GM19372 (cell line): ENCODE measurements around the gene SH2B3.
A peak's percentile ranks its signal among the peaks of the same experiment; 100 is the strongest.
"Not testable (repeated sequence)": the region's sequence is repeated elsewhere in the genome, so short reads cannot be mapped to it uniquely, and the experiment has no call there.

Experiments used
- ATAC-seq: cut with Tn5 transposase; IDR thresholded peaks from one replicate; pipeline ENCODE4 v1.9.1; 2021; ENCODE audit warnings: mild to moderate bottlenecking, low read depth, moderate library complexity; ENCODE audit not compliant: unreplicated experiment

The SH2B3 gene

DNA sequence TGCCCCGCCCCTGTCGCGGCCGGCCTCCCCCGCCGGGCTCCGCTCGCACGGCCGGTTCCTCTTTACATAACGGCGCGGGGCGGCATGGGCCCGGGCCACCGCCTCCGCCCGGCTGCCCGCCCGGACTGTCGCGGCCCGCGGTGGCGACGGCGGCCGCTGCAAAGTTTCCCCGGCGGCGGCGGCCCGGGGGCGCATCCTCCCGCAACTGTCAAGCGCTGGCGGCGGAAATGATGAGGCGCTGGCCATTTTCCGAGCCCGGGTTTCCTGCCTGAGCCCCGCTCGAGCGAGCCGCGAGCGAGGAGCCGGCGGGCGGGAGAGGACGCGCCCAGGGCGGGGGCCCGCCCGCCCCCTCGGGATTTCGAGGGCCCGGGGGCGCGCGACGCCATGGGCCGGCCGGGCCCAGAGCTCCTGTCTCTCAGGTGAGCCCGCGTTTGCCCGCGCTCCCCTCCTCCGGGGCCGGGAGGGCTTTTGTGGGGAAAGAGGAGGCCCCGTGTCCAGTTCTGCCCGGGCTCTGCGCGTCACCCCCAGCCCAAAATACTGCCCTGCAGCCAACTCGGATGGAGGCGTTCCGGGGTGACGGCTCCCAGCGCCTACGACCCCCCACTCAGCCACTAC lies at the start of gene SH2B3:
Gene SH2B3, plus strand, starts transcription at position 65 of the 615 bp plus-strand sequence. CDS start 12,223 bp downstream, outside the sequence.
- no peak for ATAC-seq

DNA sequence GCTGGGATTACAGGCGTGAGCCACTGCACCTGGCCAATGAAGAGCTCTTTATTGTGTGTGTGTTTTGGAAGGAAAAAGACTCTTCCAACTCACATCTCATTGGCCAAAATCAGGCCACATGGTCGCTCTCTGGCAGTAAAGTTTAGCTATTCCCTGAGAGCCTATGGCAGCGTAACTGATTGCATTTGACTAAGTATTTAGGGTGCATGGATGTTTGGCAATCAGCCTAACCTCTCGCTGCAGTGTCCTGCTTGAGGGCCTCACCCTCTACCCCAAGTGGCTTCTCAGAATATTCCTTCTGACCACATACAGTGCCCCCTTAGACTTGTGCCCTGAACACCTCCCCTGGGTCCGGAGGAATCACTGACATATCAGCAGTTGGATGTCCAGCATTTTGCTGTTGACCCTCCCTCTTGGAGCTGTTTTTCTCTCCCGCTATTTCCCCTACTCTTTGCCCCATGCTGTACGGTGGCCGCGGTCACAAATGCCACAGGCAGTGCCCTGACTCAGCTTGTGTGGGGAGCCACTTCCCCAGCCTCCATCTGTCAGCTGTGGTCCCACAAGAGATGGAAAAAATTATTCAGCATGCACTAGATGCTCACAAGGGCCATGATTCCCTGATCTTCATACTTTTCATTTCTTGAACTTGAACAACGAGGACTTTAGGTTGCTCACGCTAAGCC lies 46.4 kb upstream of the SH2B3 start:
- no peak for ATAC-seq

DNA sequence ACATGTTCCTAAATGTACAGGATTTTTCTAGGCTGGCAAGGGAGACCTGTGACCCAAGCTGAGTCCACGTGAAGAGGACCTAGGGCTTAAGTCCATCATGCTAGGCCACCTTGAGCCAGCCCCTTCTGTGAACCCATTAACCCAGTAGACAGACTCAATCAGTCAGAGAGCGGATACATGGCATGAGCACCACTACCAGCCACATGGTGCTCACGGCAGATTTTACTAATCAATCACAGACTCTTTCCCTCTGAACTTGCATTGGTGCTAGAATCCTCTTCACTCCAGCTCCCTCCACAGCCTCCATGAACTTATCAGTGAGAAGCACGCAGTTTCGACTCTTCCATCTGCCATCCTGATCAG lies 45.8 kb upstream of the SH2B3 start:
- no peak for ATAC-seq

DNA sequence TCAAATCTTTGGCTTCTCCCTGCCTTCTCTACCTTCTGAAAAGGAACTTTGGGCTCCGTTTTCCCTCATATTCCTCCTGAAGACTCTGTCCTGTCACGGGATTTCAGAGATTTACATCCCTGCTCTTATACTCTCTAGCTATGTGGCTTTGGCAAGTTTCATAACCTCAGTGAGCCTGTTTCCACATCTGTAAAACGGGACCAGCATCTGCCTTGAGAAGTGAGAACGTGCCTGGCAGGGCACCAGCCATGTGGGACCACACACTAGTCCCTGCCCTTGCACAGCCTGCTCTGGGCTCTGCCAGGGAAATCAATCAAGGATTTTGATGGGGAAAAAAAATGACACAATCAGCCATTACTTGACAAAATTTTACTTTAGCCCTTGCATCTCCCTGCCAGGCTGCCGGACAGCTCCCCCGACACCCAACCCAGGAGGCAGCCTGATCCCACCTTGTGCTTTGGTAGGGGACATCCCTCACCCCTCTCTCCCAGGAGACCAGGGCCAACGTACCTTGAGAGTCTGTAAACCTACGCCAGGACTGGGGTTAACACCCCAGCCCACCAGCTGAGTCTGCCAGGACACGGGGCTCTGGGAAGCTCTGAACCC lies 45.3 kb upstream of the SH2B3 start:
- no peak for ATAC-seq

DNA sequence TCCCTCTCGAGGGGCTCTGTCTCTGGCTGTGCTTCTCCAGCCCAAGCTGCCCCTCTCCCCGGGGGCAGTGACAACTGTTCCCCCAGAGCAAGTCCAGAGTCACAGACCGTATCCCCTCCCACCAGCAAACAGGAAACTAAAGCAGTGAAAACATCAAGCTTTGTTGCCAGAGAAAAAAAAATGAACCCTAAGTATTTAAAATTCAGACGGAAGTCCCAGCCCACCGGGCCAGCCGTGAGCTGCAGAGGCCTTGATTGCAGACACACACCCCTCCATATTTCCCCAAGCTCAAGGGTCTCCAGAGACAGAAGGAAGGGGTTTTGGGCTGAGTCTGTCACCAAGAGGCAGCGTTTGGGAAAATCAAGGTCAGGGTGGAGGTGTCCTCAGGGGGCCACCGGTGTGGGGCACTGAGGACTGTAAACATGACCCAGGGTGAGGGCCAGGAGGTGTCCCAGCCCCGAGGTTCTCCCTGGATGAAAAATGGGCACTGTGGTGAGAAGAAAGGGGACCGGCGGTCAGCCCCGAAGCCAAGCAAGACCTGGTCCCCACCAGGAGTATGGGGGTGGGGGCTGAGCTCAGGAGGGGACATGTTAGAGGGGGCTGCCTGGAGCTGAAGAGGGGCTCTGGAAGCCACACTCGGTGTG lies 44.5 kb upstream of the SH2B3 start:
- no peak for ATAC-seq

DNA sequence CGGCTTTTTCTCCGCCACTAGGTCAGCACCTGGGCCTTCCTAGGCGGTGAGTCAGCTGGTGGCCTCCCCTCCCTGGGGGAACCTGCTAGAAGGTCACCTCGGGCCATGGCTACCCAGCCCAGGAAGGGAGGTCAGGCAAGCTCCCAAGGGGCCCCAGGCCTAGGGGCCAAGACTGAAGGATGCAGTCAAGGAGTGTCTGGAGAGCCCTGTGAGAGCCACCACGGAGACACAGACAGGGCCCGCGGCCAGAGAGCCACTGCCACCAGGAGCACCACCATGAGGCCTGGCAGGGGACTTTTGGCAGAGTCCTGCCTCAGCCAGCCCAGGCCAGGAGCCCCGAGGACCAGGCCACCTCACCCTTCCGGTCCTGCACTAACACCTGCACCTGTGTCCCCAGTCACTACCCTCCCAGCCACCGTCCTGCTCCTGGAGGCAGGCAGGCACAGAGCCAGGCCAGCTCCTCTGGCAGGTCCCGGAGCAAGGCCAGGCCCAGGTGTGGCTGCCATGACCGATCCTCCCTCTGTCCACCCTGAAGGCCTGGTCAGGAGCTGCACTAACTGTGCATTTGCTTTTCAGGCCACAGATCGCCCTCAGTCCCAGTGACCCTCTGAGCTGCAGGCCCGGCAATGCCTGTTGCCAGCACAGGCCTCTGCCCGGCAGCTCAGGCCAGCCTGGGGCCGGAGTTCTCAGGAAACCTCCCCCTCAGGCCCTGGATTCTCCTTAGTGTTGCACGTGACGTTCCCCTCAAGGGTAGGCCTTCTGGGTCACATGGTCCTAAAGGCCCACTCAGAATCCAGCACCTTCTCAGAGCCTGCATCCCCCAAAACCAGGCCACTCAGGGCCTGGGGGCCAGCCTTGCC lies 43.8 kb upstream of the SH2B3 start:
- ATAC-seq = no peak

DNA sequence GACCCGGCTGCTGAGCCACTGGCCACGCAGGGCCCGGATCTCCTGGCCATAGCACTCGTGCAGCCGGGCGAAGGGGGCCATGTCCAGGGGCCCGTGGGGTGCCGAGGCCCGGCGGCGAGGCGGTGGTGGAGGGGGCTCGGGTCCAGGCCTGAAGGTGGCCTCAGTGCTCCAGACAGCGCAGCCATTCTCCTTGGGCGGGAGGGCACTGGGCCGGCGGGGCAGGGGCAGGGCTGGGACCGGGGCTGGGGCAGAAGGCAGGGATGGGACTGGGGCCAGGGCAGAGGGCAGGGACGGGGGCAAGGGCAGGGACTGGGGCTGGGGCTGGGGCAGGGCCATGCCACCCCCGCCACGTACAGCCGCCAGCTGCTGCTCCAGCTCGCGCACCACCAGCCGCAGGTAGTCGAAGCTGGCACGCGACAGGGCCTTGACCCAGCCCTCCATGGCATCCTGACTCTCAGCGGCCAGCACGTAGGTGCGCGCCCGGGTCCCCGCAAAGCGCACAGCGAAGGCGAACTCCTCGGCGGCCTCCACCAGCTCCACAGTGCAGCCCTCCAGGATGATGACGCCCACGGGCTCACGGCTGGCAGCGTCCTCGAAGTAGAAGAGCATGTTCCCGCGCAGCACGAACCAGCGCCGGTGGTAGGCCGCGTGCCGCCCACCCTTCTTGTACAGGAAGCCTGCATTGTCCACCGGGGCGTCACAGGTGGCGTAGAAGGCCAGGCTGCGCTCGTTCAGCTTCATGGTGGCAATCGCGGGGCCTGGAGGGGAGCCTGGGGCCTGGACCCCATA lies 42.8 kb upstream of the SH2B3 start:
- ATAC-seq = no peak

DNA sequence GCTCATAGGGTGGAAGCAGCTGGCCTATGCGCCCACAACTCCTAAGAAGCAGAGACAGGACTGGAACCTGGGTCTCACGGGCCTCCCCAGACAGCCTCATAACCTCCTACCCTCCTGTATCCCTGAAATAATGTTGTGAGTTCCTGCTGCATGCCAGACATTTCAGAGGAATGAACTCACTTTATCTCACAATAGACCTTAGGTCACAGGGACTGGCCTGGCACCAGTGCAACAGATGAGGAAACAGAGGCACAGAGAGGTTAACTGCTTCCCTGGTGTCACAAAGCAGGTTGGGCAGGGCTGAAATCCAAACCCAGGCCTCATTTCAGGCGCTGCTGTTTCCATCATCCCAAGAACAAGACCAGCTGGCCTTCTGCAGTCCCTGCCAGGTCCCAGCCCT lies 42.1 kb upstream of the SH2B3 start:
- no peak for ATAC-seq

DNA sequence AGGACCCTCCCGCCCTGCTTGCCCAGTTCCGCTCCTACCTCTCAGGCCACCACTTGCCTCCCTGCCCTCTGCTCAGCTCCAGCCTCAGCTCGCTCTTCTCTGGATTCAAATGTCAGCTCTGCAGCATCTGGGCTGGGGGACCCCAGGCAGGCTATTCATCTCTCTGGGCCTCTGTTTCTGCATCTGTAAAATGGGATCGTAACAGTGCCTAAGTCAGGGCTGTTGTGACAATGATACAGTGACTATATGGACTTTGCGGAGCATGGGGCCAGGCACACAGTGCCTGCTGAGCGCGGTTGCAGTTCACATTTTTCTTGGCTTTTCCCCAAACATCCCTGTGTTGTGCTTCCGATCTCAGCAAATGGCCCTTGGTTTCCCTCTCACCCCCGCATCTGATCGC lies 39.6 kb upstream of the SH2B3 start:
- ATAC-seq = no peak

DNA sequence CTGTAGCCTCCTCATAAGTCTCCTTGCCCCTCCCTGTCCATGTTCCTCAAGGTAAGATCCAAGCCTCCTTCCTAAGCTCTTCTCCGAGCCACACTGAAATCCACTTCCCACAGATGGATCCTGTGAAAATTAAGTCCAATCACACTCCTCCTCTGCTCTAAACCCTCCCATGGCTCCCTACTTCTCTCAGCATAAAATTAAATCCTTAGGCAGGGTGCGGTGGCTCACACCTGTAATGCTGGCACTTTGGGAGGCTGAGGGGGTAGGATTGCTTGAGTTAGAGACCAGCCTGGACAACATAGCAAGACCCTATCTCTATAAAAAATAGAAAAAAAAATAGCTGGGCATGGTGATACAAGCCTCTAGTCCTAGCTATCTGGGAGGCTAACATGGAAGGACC lies 39.1 kb upstream of the SH2B3 start:
- no peak for ATAC-seq

DNA sequence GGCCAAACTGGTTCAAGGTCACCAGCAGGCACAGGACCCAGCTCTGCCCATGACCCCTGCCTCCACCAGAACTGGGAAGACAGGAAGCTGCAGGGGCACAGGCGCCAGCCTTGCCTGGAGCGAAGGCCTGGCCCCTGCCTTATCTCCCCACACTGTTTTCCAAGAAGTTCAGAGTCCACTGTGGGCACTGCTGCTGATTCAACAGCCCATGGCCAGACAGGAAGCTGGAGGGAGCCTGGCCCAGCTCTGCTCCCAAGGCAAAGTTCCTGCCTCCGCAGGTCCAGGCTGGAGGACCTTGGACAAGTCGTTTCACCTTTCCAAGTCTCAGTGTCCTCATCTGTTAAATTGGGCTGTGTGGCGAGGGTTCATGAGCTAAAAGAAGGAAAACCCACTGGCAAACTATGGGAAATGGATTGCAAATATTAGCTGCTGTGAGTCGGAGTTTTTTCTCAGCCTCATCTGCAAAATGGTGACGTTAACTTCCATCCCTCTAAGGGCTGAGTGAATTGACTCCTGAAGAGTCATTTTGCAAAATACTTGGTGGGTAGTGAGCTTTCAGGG lies 38.0 kb upstream of the SH2B3 start:
- no peak for ATAC-seq

DNA sequence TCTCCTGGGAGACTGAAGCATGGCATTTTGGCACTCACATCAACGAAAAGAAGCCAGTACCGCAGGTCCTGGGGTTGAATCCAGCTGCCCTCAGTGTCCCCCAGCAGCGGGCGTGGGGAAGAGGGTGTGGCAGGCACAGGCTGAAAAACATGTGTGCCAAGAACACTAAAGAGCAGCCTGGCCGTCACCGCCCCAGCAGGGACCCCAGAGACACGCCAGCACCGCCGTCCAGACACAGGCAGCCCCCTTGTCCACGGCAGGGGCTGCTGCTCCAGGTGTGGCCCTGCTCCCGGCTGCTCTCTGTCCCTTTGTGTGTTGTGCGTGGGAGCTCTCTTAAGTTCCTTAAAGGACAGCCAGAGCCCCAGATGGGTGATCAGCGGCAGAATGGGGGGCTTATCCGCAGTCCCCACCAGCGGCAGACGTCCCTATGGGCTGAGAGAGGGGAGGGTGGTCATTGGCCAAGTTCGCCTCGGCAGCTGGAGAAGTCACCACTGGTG lies 37.4 kb upstream of the SH2B3 start:
- peak; percentile 9 for ATAC-seq

DNA sequence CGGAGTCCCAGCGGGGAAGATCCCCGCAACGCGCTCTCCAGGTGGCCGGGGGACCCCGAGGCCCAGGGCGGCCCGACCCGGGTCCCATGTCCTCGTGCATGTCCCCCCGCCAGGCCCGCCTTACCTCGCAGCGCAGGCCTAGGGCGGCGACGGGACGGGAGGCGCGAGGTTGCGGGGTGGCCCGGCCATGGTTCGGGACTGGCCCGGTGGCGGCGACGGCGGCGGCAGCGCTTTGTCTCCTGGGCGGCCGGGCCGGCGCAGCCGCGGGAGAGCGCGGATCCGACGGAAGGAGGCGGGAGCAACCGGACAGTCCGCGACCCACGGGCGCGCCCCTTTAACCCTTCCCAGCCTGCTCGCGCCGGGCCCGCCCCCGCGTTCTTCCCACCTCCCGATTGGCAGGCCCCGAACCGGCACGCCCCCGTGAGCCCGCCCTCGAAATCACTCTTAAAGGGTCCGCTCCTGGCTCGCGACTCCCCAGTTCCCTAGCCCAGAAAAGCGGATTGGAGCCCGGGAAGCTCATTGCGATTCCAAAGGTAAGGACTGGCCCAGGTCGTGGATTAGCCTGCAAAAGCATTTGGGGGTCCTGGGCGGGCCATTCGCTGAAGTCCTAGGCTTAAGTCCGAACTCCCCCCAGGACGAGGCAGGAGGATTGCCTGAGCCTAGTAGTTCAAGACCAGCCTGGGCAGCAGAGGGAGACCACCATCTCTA lies 36.8 kb upstream of the SH2B3 start, which contains the start of gene PHETA1:
Gene PHETA1, minus strand, starts transcription at position 308 of the 708 bp plus-strand sequence. CDS start 5,668 bp downstream, outside the sequence.
- ATAC-seq = peak; percentile 95

DNA sequence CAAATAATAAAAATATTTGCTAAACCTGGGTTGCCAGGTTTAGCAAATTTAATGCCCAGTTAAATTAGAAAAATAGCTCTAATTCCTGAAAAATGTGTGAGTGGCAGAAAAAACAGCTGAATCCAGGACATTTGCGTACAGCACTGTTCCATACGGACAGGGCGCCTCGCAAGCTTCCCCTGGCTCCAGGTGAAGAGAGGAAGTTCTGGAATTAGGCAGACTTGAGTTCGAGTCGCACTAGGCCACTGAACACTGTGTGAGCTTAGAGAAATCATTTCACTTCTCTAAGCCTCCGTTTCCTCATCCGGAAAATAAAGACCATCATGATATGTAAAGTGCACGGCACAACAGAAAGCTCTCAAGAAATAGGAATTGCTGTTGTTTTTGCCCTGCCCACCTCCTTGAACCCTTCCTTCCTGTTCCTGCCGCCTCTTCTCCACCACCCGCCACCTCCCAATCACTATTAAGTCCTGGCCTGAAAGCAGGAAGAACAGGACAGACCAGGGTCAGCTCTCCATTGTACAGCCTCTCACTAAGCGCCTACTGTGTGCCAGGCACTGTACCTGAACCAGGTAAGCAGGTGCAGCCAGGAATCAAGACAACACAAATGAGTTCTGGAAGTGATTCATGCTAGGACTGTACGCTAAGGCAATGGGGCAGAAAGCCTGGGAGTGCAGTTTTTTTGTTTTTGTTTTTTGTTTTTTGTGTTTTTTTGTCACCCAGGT lies 36.1 kb upstream of the SH2B3 start:
- no peak for ATAC-seq

DNA sequence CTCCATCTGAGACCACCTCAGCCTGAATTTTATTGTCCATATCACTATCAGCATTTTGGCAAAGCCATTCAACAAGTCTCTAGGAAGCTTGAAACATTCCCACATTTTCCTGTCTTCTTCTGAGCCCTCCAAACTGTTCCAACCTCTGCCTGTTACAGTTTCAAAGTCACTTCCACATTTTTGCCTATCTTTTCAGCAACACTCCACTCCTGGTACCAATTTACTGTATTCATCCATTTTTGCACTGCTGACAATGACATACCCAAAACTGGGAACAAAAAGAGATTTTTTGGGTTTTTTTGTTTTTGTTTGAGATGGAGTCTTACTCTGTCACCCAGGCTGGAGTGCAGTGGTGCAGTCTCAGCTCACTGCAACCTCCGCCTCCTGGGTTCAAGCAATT lies 32.5 kb upstream of the SH2B3 start:
- not testable (repeated sequence) for ATAC-seq

DNA sequence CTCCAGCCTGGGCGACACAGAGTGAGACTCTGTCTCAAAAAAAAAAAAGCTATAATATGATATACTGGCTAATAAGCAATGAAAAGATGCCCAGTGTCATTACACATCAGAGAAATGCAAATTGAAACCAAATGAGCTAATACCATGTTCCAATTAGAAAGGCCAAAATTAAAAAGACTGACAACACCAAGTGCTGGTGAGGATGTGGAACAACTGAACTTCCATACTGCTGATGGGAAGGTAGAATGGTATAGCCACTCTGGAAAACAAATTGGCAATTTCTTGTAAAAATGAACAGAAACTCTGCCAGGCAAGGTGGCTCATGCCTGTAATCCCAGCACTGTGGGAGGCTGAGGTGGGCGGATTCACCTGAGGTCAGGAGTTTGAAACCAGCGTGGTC lies 28.3 kb upstream of the SH2B3 start:
- ATAC-seq = no peak

DNA sequence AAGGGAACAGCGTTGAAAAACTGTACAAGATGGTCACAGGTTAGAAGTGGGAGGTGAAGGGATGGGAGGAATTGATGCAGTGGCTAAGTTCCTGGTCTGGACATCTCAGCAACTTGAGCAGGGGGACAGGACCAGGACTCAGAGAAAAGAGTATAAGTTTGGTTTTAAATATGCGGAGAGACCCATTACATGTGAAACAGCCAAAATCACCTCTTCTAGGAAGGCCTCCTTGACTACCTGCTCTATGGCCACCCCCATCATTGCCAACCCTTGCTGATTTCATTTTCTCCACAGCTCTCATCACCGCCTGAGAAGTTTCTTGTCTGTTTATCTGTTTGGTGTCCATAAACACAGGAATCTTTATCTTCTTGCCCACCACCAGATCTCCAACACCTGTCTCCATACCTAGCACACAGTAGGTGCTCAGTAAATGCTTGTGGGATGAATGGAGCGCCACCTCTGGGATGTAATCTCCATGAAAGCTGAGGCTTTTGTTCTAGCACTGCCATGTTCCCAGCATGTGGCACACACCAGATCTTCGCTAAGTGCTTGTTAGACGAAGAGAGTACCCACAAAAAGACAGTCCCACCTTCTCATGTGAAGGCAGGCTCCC lies 25.7 kb upstream of the SH2B3 start:
- no peak for ATAC-seq

DNA sequence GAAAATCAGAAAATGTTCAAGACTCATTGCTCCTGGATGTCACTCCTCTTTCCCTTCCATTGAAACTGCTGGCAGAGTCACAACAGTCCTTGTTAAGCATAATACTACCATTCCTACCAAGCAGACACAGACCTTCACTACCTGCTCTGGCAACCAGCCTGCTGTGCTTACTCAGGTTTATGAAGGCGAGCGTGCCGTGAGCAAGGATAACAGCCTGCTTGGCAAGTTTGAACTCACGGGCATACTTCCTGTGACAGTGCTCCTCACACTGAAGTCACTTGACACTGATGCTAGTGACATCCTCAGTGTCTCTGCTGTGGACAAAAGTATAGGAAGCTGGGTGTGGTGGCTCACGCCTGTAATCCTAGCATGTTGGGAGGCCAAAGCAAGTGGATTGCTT lies 21.1 kb upstream of the SH2B3 start:
- no peak for ATAC-seq
